Measurements from ENCODE around the gene RFX1.

GRCh38 chr19:13966684-13967128 is 39.4 kb downstream of the RFX1 start:
- TF ChIP-seq CTCF (IDR thresholded peaks at IDR 0.05), result no peak
- TF ChIP-seq POLR2A (IDR thresholded peaks at IDR 0.05), result no peak

Measured in lower leg skin (tissue), 3 donors.